ENCODE data around the gene SNN.

SNN gene

GRCh38 chr16:11635679-11636171 lies 32.5 kb upstream of the SNN start:
- no peak for DNase-seq

- no peak for DNase-seq
These were observed 32.0 kb upstream of the SNN start for GRCh38 chr16:11636172-11636721.

GRCh38 chr16:11637320-11637719 lies 30.9 kb upstream of the SNN start:
- DNase-seq = no peak

GRCh38 chr16:11638140-11638539 lies 30.1 kb upstream of the SNN start:
- DNase-seq = no peak

- DNase-seq = no peak
These were observed 29.2 kb upstream of the SNN start for GRCh38 chr16:11639008-11639562.

- peak; percentile 68 for DNase-seq
These were observed 28.0 kb upstream of the SNN start for GRCh38 chr16:11639925-11640899.

GRCh38 chr16:11640987-11641817 lies 27.1 kb upstream of the SNN start:
- no peak for DNase-seq

GRCh38 chr16:11642765-11643116 lies 25.5 kb upstream of the SNN start:
- DNase-seq = no peak

GRCh38 chr16:11649276-11649675 lies 19.0 kb upstream of the SNN start:
- DNase-seq = no peak

- no peak for DNase-seq
These were observed 17.3 kb upstream of the SNN start for GRCh38 chr16:11650641-11651591.

- no peak for DNase-seq
These were observed 16.5 kb upstream of the SNN start for GRCh38 chr16:11651796-11652195.

GRCh38 chr16:11655655-11656054 lies 12.6 kb upstream of the SNN start:
- no peak for DNase-seq

GRCh38 chr16:11657556-11657955 lies 10.7 kb upstream of the SNN start:
- DNase-seq = no peak

GRCh38 chr16:11658896-11659708 lies 9.2 kb upstream of the SNN start:
- no peak for DNase-seq

GRCh38 chr16:11660565-11660964 lies 7.7 kb upstream of the SNN start:
- DNase-seq = no peak

GRCh38 chr16:11662582-11662981 lies 5.7 kb upstream of the SNN start:
- no peak for DNase-seq

GRCh38 chr16:11665071-11665491 lies 3.2 kb upstream of the SNN start:
- no peak for DNase-seq

- no peak for DNase-seq
These were observed 1.9 kb upstream of the SNN start for GRCh38 chr16:11666103-11667055.

GRCh38 chr16:11667221-11667823 lies 933 bp upstream of the SNN start:
- no peak for DNase-seq

All from right forelimb (tissue), 1 donor.